ENCODE measurements around the gene WHRN.

The WHRN gene

DNA sequence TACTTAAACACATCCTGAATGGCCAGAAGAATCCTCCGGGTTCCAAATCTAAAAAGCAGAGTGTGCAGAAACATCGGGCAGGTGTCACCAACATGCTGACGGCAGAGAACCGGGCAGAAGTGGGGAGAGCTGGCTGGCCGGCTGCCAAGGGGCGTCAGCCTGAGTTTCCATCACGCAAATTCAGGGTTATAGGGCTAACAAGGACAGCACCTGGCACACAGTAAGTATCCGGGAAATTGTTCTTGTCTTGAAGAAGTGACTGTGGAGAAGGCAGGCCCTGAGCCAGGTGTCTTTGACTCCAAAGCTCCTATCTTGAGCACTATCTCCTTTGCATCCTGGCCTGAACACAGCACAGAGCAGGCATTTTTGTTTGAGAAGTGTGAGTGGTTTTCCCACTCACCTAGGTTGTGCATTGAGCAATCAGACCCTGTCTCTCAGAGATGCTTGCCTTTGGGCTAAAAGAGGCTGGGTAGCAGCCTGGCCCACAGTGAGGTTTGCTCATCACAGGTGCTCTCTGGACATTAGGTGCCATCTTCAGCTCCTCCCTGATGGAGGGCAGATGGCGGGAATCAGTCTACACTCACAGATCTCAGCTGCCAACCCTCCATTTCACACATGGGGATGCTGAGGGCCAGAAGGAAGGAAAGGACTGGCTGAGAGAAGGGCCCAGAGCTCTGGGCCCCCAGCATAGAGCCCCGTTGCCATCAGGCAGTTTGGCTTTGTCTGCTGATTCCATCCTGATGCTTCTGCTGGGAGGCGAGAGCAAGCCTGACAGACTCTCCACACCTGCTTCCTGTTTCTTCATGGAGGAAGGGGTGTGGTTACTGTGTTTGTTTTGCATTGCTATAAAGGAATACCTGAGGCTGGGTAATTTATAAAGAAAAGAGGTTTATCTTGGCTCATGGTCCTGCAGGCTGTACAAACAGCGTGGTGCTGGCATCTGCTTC lies 52.8 kb downstream of the WHRN start:
- in situ Hi-C loops (cut with MboI; ENCODE audit: low sequenced_read_pairs): loop anchor here (25.0 kb wide), 1 partner anchor 185 kb away; no protein-coding TSS in a partner anchor

DNA sequence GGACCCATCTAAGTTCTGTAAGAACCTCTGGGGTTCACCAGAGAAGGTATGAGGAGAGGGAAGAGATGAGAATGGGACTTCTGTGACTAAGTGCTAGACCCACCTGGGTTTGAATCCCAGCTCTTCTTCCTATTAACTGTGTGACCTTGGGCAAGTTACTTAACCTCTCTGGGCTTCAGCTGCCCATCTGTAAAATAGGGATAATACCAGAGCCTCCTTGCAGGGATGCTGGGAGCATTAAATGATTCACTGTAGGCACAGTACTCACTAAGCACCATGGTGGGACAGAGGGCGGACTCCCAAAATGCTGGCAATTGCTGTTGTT lies 53.6 kb downstream of the WHRN start:
- in situ Hi-C loops (cut with MboI; ENCODE audit: low sequenced_read_pairs): loop anchor here (25.0 kb wide), 1 partner anchor 186 kb away; no protein-coding TSS in a partner anchor

DNA sequence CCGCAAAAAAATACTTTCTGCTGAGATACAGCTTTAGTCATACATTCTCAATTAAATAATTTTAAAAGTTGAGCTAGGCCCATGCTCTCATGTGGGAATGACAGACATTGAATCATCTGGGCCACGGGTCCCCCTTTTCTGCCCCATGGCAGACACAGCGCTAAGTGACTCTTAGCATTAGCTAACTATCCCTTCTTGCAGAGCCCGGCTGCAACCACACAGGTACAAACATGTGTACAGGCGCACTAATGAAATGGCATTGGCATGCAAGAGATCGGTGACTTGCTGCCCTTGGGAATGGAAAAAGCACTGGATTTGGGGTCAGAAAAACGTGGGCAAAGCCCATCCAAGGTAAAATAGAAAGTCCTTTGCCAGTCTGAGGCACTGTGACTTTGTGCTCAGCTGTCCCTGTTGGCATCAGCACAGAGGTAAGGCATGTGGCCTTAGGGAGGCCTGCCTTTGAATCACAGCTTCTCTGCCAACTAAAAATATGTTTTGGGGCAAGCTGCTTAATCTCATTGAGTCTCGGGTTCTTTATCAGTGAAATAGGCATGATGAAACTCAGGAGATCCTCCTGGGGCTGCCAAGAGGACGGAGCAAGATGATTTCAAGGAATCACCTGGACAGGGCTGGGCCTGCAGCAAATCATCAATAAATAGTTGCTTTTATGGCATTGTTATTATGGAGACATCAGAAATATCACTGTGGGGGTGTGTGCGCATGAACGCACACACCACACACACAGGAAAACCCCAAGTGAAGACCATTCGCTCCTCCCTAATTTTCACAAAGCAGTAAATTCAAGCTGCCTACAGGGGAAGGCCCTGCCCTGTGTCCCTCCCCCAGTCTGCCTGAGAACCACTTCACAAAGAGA lies 54.2 kb downstream of the WHRN start:
- in situ Hi-C loops (cut with MboI; ENCODE audit: low sequenced_read_pairs): loop anchor here (25.0 kb wide), 1 partner anchor 186 kb away; no protein-coding TSS in a partner anchor

DNA sequence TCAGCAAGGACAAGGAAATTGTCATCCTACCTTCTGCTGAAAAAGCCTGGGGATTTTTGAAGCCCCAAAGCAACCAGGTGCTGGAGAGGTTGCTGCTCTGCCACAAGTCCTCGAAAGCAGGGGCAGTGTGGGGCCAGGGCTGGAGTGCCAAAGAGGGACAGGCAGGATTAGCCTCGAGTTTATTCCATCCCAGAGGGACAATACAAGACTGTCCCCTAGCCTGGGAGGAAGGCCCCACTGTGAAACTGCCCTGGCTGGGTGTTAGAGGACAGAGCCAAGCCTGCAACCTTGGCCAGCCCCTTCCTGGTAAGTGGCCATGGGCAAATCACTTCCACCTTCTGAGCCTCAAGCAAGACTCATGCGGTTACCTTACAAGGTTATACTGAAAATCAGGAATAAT lies 55.1 kb downstream of the WHRN start:
- in situ Hi-C loops (cut with MboI; ENCODE audit: low sequenced_read_pairs): loop anchor here (25.0 kb wide), 1 partner anchor 187 kb away; no protein-coding TSS in a partner anchor

DNA sequence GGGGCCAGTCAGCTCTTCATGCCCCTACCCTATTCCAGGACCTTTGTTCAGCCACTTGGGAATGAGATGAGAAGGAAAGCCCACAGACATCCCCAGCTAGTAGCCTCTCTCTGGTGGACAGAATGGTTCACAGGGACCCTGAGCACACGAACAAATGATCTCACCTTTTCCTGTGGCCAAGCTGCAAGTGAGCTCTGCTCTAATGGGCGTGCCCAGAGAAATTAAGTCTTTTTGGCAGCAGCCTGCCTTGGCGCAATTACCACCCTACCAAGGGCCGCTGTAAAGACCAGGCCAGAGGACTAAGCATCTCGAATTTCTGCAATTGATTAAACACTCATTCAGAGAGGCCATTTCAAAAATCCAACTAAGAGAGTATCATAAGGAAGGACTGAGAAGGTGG lies 56.0 kb downstream of the WHRN start:
- in situ Hi-C loops (cut with MboI; ENCODE audit: low sequenced_read_pairs): no loop called here

DNA sequence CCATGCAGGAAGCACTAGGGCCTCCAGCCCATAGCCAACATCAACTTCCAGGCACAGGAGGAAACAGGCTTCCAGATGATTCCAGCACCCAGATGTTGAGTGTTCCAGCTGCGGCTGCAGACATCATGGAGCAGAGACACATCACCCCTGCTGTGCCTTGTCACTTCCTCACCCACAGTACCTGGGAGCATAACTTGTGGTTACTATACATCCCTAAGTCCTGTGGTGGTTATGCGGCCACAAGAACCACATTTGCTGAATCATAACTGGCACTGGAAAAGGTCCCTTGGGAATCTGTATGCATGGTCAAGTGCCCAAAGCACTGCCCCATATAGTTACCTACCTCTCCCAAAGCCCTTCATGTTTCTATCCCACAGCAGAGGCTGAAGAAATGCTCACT lies 56.6 kb downstream of the WHRN start:
- in situ Hi-C loops (cut with MboI; ENCODE audit: low sequenced_read_pairs): no loop called here

DNA sequence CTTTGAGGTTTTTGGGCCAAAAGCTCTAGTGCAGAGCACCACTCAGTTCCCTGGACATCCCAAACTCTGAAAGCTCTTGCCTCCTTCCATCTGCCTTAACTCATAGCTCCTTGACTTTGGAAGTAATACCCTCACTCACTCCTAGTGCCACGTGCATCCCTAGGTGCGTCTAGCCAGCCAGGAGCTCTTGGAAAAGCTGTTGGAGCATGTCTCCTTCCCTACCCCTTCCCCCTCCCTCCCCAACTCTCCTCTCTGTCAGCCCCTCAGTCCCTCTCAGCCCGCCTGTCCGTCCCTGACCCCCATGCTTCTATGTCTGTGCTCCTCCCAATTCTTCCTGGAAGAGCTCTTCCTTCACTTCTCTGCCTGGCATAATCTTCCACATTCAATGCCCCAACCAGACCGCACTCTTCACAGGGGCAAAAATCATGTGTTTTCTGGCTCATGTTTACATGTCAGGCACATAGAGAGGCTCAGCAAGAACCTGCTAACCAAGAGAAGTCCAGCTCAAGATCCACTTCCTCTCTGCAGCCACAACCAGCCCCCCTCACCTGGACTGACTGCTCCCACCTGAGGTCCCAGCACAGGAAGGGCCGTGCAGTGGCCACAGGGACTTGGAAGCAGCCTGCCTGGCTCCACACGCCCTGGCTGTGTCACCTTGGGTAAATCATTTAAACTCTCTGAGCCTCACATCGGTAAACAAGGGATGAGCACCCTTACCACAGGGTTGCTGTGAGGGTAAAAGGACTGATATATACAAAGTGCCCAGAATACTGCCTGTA lies 58.4 kb downstream of the WHRN start:
- in situ Hi-C loops (cut with MboI; ENCODE audit: low sequenced_read_pairs): no loop called here

DNA sequence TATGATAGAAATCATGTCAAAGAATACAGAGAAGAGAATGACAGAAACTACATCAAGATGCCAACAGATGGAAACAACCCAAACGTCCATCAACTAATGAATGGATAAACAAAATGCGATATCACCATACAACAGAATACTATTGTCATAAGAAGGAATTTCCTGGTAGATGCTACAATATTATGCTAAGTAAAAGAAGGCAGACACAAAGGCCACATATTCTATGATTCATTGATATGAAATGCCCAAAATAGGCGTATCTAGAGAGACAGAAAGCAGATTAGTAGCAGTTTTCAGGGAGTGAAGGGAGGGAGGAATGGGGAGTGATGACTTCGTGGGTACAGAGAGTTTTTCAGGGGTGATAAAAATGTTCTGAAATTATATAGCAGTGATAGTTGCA lies 59.2 kb downstream of the WHRN start:
- in situ Hi-C loops (cut with MboI; ENCODE audit: low sequenced_read_pairs): no loop called here

DNA sequence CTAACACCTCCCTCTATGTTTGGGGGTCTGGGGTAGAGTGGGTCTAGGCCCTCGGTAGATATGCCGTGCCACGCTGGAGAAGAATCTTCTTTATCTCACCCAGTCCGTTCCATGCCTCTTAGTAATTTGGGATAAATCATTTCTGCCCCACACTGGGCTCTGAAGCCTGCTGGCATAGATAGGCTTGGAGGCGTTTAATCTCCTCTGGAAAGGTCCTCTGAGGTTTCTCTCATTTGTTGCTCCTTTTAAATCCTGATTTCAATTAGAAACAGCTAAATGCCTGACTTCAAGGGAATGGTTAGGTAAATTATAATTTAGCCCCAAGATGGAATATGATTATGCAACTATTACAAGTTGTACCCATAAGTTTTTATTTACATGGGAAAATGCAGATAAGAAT lies 59.7 kb downstream of the WHRN start:
- in situ Hi-C loops (cut with MboI; ENCODE audit: low sequenced_read_pairs): no loop called here

DNA sequence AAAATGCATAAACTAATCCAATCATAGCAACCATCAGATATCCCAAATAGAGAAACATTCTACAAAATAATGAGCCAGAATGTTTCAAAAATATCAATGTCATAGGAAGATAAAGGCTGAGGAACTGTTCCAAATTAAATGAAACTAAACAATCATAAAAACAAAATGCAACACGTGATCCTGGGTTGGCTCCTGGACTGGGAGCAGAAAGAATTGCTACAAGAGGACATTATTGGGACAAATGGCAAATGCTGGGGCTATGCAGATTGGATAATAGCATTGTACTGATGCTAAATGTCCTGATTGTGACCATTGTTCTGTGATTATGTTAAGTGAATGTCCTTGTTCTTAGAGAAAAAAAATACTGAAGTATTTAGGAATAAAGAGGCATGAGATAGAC lies 63.3 kb downstream of the WHRN start:
- in situ Hi-C loops (cut with MboI; ENCODE audit: low sequenced_read_pairs): no loop called here

DNA sequence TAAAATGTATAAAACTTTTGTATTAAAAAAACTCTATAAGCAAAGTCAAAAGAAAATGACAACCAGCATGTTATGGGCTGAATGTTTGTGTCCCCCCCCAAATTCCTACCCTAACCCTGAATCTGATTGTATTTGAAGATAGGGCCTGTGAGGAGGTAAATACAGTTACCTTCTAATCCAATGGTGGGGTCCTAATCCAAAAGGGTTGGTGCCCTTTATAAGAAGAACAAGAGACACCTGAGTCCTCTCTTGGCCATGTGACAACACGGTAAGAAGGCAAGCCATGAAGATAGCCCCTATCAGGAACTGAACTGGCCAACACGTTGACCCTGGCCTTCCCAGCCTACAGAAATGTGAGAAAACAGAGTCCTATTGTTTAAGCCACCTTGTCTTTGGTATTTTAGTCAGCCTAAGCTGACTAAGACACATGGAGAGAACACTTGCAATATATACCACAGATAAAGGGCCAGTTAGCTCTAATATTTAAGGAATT lies 67.8 kb downstream of the WHRN start:
- in situ Hi-C loops (cut with MboI; ENCODE audit: low sequenced_read_pairs): no loop called here

DNA sequence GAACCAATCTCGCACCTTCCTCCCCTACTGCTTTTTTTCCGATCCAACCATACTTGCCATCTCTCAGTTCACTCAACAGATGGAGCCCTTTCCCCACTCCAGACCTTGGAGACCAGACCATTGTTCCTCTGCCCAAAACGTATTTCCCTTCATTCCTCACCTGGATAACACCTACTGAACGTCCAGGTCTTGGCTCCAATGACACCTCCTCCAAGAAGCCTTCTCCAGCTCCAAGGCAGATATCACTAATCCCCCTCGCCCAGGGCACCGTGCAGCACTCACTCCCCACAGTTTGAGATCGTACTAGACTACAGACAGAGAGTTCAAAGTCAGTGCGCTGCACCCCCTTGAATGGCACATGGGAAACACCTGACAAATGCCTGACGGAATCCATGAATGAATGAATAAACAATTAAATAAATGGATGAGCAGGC lies 70.4 kb downstream of the WHRN start:
- in situ Hi-C loops (cut with MboI; ENCODE audit: low sequenced_read_pairs): no loop called here

DNA sequence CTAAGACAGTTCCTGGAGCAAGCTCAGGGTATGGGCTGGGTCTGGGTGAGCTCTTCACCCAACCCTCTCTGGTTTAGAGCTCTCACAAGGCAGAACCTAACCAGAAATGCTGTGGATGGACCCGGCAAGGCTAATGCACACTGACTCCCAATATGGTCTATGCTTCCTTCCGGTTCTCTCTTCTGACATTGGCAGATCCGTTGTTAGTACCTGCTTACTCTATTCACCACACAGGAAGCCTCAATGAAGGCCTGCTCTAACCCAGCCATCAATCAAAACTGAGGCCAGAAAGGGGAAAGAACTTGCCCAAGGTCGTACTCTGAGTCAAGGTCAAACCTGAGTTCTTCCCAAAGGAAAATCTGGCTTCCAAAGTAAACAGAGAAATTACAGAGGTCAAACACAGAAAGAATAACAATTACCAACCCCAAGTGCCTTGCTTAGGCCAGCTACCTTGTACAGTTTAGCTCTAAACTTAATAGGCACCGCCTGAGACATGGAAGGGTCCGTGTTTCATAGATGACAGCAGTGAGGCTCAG lies 71.5 kb downstream of the WHRN start:
- in situ Hi-C loops (cut with MboI; ENCODE audit: low sequenced_read_pairs): no loop called here

DNA sequence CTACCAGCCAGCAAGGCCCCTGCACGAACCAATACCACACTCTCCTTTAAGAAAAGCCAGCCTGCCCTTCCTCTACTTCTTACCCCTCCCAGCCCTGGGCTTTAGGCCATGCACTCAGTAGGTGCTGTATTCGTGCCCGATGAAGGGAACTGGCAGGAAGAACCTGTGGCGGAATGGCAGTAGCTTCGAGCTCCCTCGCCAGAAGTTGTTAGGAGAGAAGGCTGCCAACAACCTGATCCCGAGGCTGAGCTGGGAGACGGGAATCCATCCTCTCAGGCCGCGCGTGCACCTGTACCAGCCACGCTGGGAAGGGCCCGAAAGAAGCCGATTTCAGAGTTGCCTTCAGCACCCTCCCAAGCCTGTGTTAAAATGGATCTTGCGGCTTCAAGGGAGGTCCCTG lies 72.2 kb downstream of the WHRN start:
- in situ Hi-C loops (cut with MboI; ENCODE audit: low sequenced_read_pairs): no loop called here

DNA sequence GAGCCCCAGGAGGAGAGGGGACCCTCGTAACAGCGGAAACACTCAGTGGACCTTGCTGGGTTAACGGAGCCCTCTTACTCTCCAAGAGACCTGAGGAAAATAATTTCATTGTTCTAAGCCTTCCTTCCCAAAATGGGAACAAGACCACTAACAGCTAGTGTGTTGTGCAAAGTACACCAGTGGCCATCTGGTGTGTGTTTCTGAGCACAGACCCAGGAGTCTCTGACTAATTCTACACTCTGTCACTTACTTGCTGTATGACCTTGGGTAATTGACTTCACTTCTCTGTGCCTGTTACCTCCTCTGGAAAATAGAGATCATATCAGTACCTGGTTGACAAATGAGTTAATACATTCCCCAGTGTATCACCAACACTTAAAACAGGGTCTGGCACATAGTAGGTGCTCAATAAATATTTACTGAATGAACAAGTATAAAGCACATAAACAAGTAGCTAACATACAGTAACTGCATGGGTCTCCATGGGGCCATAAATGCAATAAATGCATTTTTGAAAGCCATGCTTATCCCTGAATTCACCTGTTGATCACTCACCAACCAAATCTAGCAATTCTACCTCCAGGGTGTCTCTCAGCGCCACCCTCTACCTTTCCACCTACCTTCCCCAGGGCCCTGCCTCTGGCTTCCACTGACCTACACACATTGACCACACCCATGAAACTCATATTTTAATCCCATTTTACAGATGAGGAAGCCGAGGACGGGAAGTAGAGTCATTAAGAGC lies 72.8 kb downstream of the WHRN start:
- in situ Hi-C loops (cut with MboI; ENCODE audit: low sequenced_read_pairs): no loop called here

DNA sequence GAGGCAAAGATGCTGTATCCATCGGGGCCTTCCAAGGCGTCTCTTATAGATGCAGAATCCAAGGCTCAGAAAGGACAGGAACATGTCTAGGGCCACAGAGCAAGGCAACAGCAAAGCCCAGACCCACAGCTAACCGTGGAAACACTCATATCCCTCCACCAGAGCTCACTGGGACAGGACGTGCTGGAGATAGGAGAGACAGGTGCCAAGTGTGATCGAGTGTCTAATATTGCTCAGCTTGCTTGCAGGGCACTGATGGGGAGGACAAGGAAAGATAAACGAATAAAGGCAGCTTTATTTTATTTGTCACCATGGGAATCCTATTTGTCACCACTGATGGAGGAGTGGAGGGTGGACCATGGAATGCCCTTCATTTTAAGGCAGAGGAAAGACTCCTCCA lies 73.5 kb downstream of the WHRN start:
- in situ Hi-C loops (cut with MboI; ENCODE audit: low sequenced_read_pairs): no loop called here

DNA sequence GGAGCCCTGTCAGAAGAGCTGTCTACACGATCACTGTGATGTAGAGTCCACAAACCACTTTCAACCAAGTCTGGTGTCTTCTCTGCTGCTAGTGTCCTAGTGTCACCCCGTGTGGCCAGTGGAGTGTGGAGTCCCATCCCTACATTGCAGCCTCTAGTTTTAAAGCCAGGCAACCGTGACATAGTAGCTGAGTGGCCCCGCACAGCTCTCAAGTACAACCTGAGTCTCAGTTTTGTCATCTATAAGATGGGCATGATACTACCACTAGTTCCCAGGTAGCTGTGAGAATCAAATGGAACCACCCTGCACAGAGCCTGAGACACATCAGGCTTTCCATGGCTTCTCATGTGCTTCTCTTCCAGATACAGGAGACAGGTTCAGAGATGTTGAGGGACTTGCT lies 74.3 kb downstream of the WHRN start:
- in situ Hi-C loops (cut with MboI; ENCODE audit: low sequenced_read_pairs): no loop called here

DNA sequence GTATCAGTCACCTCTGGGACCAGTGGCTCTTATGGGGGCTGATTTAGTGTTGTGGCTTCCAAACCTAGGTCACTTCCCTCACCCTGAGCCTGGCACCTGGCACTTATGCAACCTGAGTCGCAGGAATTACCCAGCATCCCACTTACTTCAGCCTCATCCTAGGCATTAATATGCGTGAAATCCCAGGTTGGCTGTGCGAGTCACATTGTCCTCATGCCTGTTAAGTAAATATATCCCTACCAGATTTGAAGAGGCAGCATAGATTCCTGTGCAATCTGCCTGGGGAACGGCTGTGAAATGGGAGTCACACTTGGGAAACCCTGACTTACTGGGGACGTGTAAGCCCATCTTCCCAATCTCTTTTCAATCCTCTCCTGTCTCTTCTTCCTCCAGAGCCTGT lies 74.8 kb downstream of the WHRN start:
- in situ Hi-C loops (cut with MboI; ENCODE audit: low sequenced_read_pairs): no loop called here

DNA sequence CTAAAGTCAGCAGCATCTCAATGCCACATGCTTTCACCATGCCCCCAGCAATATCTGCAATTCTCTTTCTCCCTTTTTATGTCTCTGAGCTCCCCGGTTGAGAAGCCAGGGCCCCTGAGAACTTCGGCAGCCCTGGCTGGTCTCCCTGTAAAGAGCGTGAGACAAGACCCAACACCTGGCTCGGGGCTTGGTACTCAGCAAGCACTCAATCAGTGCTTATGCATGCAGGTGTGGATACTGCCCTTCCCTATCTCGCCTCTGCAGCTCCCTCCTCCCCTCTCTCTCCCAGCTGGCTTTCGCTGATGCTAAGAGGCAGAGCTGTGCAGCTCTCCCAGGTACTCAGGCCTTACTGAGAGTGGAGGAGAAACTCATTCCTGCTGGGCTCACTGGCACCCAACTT lies 75.8 kb downstream of the WHRN start:
- in situ Hi-C loops (cut with MboI; ENCODE audit: low sequenced_read_pairs): no loop called here

DNA sequence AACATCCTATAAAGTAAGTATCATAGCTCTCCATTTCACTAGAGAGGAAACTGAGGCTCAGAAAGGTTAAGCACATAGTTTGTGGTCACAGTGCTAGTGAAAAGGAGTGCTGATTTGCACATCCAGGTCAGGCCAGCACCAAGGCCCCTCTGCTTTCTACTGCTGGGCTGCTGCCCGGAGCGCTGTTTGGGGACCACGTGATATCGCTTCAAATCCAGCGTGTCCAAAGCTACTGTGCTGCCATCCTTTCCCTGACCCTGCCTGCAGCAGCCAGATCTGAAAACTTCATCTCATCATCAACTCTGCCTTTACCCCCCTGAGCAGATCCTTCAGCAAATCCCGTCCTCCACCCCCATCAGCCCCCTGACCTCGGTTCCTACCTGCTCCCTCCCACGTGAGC lies 76.8 kb downstream of the WHRN start:
- in situ Hi-C loops (cut with MboI; ENCODE audit: low sequenced_read_pairs): no loop called here

Measured in hTERT RPE-1 (cell line).